Astrocyte (in vitro differentiated cells and primary cell): ENCODE measurements around the gene FEM1B. TPM values are rescaled to one million over a fixed set of nuclear protein-coding genes. Genes with fewer than 3 reads are reported as not detected.

Experiments used
- DNase-seq: peaks from one replicate; pipeline ENCODE4 v3.0.0-alpha.2; 2010; ENCODE audit warnings: low read depth
- FAIRE-seq: peaks from 2 replicates; lab custom pipeline; 2011; peaks lifted over from hg19 to GRCh38; lab: Jason Lieb, UNC
- H2AFZ ChIP-seq: 2 replicates; pipeline ENCODE4 v1.6.0; 2012; ENCODE audit warnings: low read depth, low read length, inconsistent platforms
- H3K27ac ChIP-seq: 2 replicates; pipeline ENCODE4 v1.5.1; 2011; ENCODE audit warnings: low read depth, low read length, inconsistent platforms
- H3K27me3 ChIP-seq: 2 replicates; pipeline ENCODE4 v1.6.0; 2011; ENCODE audit warnings: low read length, inconsistent platforms; ENCODE audit not compliant: insufficient read depth
- H3K36me3 ChIP-seq: 2 replicates; pipeline ENCODE4 v1.5.1; 2011; ENCODE audit warnings: low read length, inconsistent platforms; ENCODE audit not compliant: insufficient read depth
- H3K4me1 ChIP-seq: 2 replicates; pipeline ENCODE4 v1.5.1; 2011; ENCODE audit warnings: low read length, inconsistent platforms; ENCODE audit not compliant: insufficient read depth
- H3K4me2 ChIP-seq: 2 replicates; pipeline ENCODE4 v1.6.0; 2012; ENCODE audit warnings: low read length, inconsistent platforms
- H3K4me3 ChIP-seq: 2 replicates; pipeline ENCODE4 v1.5.1; 2011; ENCODE audit warnings: low read depth, mild to moderate bottlenecking, low read length, inconsistent platforms; ENCODE audit not compliant: insufficient read depth
- H3K79me2 ChIP-seq: 2 replicates; pipeline ENCODE4 v1.6.0; 2012; ENCODE audit warnings: mild to moderate bottlenecking, low read length, inconsistent platforms; ENCODE audit not compliant: insufficient read depth
- H3K9ac ChIP-seq: 2 replicates; pipeline ENCODE4 v1.6.0; 2012; ENCODE audit warnings: mild to moderate bottlenecking, low read length, inconsistent platforms
- H3K9me3 ChIP-seq: 2 replicates; pipeline ENCODE4 v1.5.1; 2012; ENCODE audit warnings: low read depth, mild to moderate bottlenecking, low read length, inconsistent platforms; ENCODE audit not compliant: insufficient read depth
- H4K20me1 ChIP-seq: 2 replicates; pipeline ENCODE4 v1.6.0; 2012; ENCODE audit warnings: low read length, inconsistent platforms; ENCODE audit not compliant: insufficient read depth
- H3K27ac Mint-ChIP-seq: one replicate; pipeline ENCODE4 v1.8.0; 2021; ENCODE audit warnings: mild to moderate bottlenecking, mixed read lengths; ENCODE audit not compliant: unreplicated experiment
- H3K27me3 Mint-ChIP-seq: one replicate; pipeline ENCODE4 v1.8.0; 2021; ENCODE audit warnings: low read depth, mixed read lengths; ENCODE audit not compliant: unreplicated experiment
- H3K36me3 Mint-ChIP-seq: one replicate; pipeline ENCODE4 v1.8.0; 2021; ENCODE audit warnings: low read depth, mixed read lengths; ENCODE audit not compliant: unreplicated experiment
- H3K4me1 Mint-ChIP-seq: one replicate; pipeline ENCODE4 v1.8.0; 2021; ENCODE audit warnings: low read depth, mixed read lengths; ENCODE audit not compliant: unreplicated experiment
- H3K4me3 Mint-ChIP-seq: one replicate; pipeline ENCODE4 v1.8.0; 2021; ENCODE audit warnings: mild to moderate bottlenecking, moderate library complexity, mixed read lengths; ENCODE audit not compliant: unreplicated experiment
- H3K9me3 Mint-ChIP-seq: one replicate; pipeline ENCODE4 v1.8.0; 2021; ENCODE audit warnings: mild to moderate bottlenecking, mixed read lengths; ENCODE audit not compliant: unreplicated experiment
- CTCF ChIP-seq: IDR thresholded peaks from 2 replicates; pipeline ENCODE4 v1.5.1; 2011; ENCODE audit warnings: low read depth, mild to moderate bottlenecking, inconsistent platforms, low read length, moderate library complexity; ENCODE audit not compliant: insufficient read depth
- EZH2 ChIP-seq: IDR thresholded peaks from 2 replicates; pipeline ENCODE4 v1.6.1; 2012; ENCODE audit warnings: mild to moderate bottlenecking, low read length, inconsistent platforms; ENCODE audit not compliant: insufficient read depth
- total RNA-seq: library from RNA; stranded (reverse); gene quantifications from 2 replicates; pipeline ENCODE4 v1.2.1, GENCODE V29; 2021

FEM1B gene
- total RNA-seq, 1 donor from 2014 or later: 38.6 TPM

GRCh38 chr15:68330901-68331300 lies 53.4 kb downstream of the FEM1B start:
- no peaks in the 10 kb centered on the region for H3K9me3 ChIP-seq
- TF ChIP-seq CTCF (no peak), EZH2 (no peak)
- no peak overlapping the region for H3K27ac ChIP-seq
- H3K4me2 ChIP-seq: peak overlapping the region; percentile 49
- H3K36me3 ChIP-seq: peaks cover 19% of the 10 kb centered on the region
- Mint-ChIP-seq H3K9me3 (no peaks in the 10 kb centered on the region), H3K36me3 (peaks cover 67% of the 10 kb centered on the region), H3K4me1 (peaks cover 39% of the 10 kb centered on the region), H3K4me3 (no peak overlapping the region), H3K27me3 (peaks cover 10% of the 10 kb centered on the region), H3K27ac (no peak overlapping the region)
- peaks cover 3% of the 10 kb centered on the region for H4K20me1 ChIP-seq
- no peak overlapping the region for H2AFZ ChIP-seq
- H3K4me3 ChIP-seq: no peak overlapping the region
- FAIRE-seq: no peak
- no peak overlapping the region for H3K9ac ChIP-seq
- H3K4me1 ChIP-seq: peaks cover 34% of the 10 kb centered on the region
- peak; percentile 10 for DNase-seq
- H3K79me2 ChIP-seq: no peaks in the 10 kb centered on the region
- no peaks in the 10 kb centered on the region for H3K27me3 ChIP-seq

- Mint-ChIP-seq H3K9me3 (no peaks in the 10 kb centered on the region), H3K4me1 (peaks cover 41% of the 10 kb centered on the region), H3K27ac (peak overlapping the region; percentile 41), H3K4me3 (peak overlapping the region; percentile 28), H3K27me3 (peaks cover 6% of the 10 kb centered on the region), H3K36me3 (peaks cover 55% of the 10 kb centered on the region)
- peaks cover 19% of the 10 kb centered on the region for H3K36me3 ChIP-seq
- H3K79me2 ChIP-seq: no peaks in the 10 kb centered on the region
- H3K27me3 ChIP-seq: no peaks in the 10 kb centered on the region
- H3K27ac ChIP-seq: no peak overlapping the region
- H2AFZ ChIP-seq: no peak overlapping the region
- DNase-seq (no peak), FAIRE-seq (no peak)
- H3K9ac ChIP-seq: no peak overlapping the region
- TF ChIP-seq CTCF: no peak
- no peak for TF ChIP-seq EZH2
- H4K20me1 ChIP-seq: no peaks in the 10 kb centered on the region
- H3K4me2 ChIP-seq: no peak overlapping the region
- peaks cover 34% of the 10 kb centered on the region for H3K4me1 ChIP-seq
- no peaks in the 10 kb centered on the region for H3K9me3 ChIP-seq
- no peak overlapping the region for H3K4me3 ChIP-seq
These were observed 54.7 kb downstream of the FEM1B start for GRCh38 chr15:68332266-68332665.

- Mint-ChIP-seq H3K9me3 (no peaks in the 10 kb centered on the region), H3K27me3 (peaks cover 2% of the 10 kb centered on the region), H3K27ac (peak overlapping the region; percentile 90), H3K4me1 (peaks cover 38% of the 10 kb centered on the region), H3K4me3 (peak overlapping the region; percentile 71), H3K36me3 (peaks cover 54% of the 10 kb centered on the region)
- H3K36me3 ChIP-seq: peaks cover 14% of the 10 kb centered on the region
- peaks cover 34% of the 10 kb centered on the region for H3K4me1 ChIP-seq
- H3K27me3 ChIP-seq: no peaks in the 10 kb centered on the region
- peak; percentile 51 for DNase-seq
- H3K9me3 ChIP-seq: no peaks in the 10 kb centered on the region
- TF ChIP-seq EZH2 (no peak), CTCF (no peak)
- FAIRE-seq: no peak
- H3K79me2 ChIP-seq: no peaks in the 10 kb centered on the region
- H3K27ac ChIP-seq: peak overlapping the region; percentile 30
- H4K20me1 ChIP-seq: no peaks in the 10 kb centered on the region
- H3K9ac ChIP-seq: no peak overlapping the region
- peak overlapping the region; percentile 37 for H3K4me2 ChIP-seq
- no peak overlapping the region for H2AFZ ChIP-seq
- H3K4me3 ChIP-seq: no peak overlapping the region
These were observed 56.4 kb downstream of the FEM1B start for GRCh38 chr15:68333775-68334470.
